Gastrocnemius medialis (tissue), 4 donors: ENCODE results near the gene PPP1R7. TPM values are rescaled to one million over a fixed set of nuclear protein-coding genes. Genes with fewer than 3 reads are reported as not detected.

Experiments used
- ATAC-seq, 2 donors: fragments of 150-250 bp; one replicate each; pipeline ENCODE4 v1.9.1; 2016
- DNase-seq, 2 donors: peaks; one replicate each; pipeline ENCODE4 v3.0.0-alpha.2; 2019
- H3K27ac ChIP-seq, 4 donors: fragments of 200-600 bp; sonication (generic); 1 replicate in 1 of 4; 2 replicates in 3 of 4; pipeline ENCODE4 v1.5.1; 2016 to 2018; ENCODE audit warnings: mild to moderate bottlenecking in 2 of 4, moderate library complexity in 1 of 4
- H3K27me3 ChIP-seq, 3 donors: fragments of 200-600 bp; sonication (generic) in 2 of 3; 1 replicate in 1 of 3; 2 replicates in 2 of 3; pipeline versions ENCODE4 v1.5.1 to v1.6.0; 2016 to 2019; ENCODE audit warnings: mild to moderate bottlenecking in 1 of 3, moderate library complexity in 1 of 3
- H3K36me3 ChIP-seq, 2 donors: fragments of 200-600 bp; sonication (generic) in 1 of 2; one replicate each; pipeline ENCODE4 v1.5.1; 2017 to 2018
- H3K4me1 ChIP-seq, 2 donors: fragments of 200-600 bp; sonication (generic) in 1 of 2; one replicate each; pipeline ENCODE4 v1.5.1; 2016 to 2017; ENCODE audit warnings: mild to moderate bottlenecking in 2 of 2
- H3K4me3 ChIP-seq, 4 donors: fragments of 200-600 bp; sonication (generic) in 3 of 4; 1 replicate in 1 of 4; 2 replicates in 3 of 4; pipeline ENCODE4 v1.5.1; 2016 to 2019; ENCODE audit warnings: mild to moderate bottlenecking in 2 of 4
- H3K9me3 ChIP-seq, 3 donors: fragments of 200-600 bp; sonication (generic) in 2 of 3; 1 replicate in 1 of 3; 2 replicates in 2 of 3; pipeline ENCODE4 v1.5.1; 2016 to 2019
- CTCF ChIP-seq, 5 experiments: fragments of 450-650 bp in 3 of 5; fragments of 200-600 bp in 2 of 5; sonication (generic) in 2 of 5; IDR thresholded peaks in 4 of 5; conservative IDR thresholded peaks in 1 of 5; 1 replicate in 4 of 5; 2 replicates in 1 of 5; pipeline ENCODE4 v1.5.1; 2016 to 2019; ENCODE audit warnings: antibody characterized with exemption in 5 of 5, mild to moderate bottlenecking in 3 of 5, moderate library complexity in 3 of 5
- POLR2A ChIP-seq, 2 donors: fragments of 450-650 bp; IDR thresholded peaks; one replicate each; pipeline ENCODE4 v1.6.1; 2017; ENCODE audit warnings: antibody characterized with exemption in 2 of 2, mild to moderate bottlenecking in 2 of 2, moderate library complexity in 2 of 2
- in situ Hi-C, 4 donors: fragments of 200-750 bp; cut with MboI; loops; one replicate each; pipeline versions ENCODE4 v1.15.0 to v1.8.0; 2017; ENCODE audit warnings: low sequenced_read_pairs in 4 of 4
- intact Hi-C: fragments of 100-400 bp; cut with DNase I; formaldehyde crosslinking; loops from one replicate; pipeline ENCODE4 v1.15.1; 2023; ENCODE audit warnings: low total_unique reads
- total RNA-seq, 4 donors: library from RNA; depleted of rRNA; stranded (reverse); fragments of >200 nt; gene quantifications; one replicate each; pipeline versions ENCODE4 v1.1.0 to v1.2.3, GENCODE V29; 2016

PPP1R7 gene
- total RNA-seq, 4 donors from 2014 or later = 58.6 to 87.8 (median 67.2) TPM

- H3K36me3 ChIP-seq = peaks cover 0 to 36% of the 10 kb centered on the region in 2 donors
- TF ChIP-seq POLR2A (IDR thresholded peaks at IDR 0.05) (no peak), CTCF (IDR thresholded peaks at IDR 0.05 in 4 of 5, conservative IDR thresholded peaks at IDR 0.05 in 1 of 5) (no peak)
- in situ Hi-C loops = no loop called here
Observed at GRCh38 chr2:241182126-241182525, 31.9 kb downstream of the PPP1R7 start.

GRCh38 chr2:241182531-241183133 is 32.4 kb downstream of the PPP1R7 start:
- intact Hi-C loops (no loop called here), in situ Hi-C loops (no loop called here)
- ATAC-seq = no peak
- Histone ChIP-seq H3K27me3 (no peaks in the 10 kb centered on the region), H3K4me3 (no peak overlapping the region), H3K36me3 (peaks cover 0 to 31% of the 10 kb centered on the region in 2 donors), H3K27ac (no peak overlapping the region), H3K4me1 (no peaks in the 10 kb centered on the region), H3K9me3 (no peaks in the 10 kb centered on the region)
- TF ChIP-seq CTCF (IDR thresholded peaks at IDR 0.05 in 4 of 5, conservative IDR thresholded peaks at IDR 0.05 in 1 of 5) (no peak), POLR2A (IDR thresholded peaks at IDR 0.05) (no peak)
- DNase-seq = no peak

More at GRCh38 chr2:241182126-241182525, 31.9 kb downstream of the PPP1R7 start:
- no peak for ATAC-seq
- H3K4me3 ChIP-seq = no peak overlapping the region
- no peaks in the 10 kb centered on the region for H3K9me3 ChIP-seq
- no peaks in the 10 kb centered on the region for H3K27me3 ChIP-seq
- H3K4me1 ChIP-seq = no peaks in the 10 kb centered on the region
- no peak overlapping the region for H3K27ac ChIP-seq
- intact Hi-C loops = no loop called here
- DNase-seq = no peak

- H3K27me3 ChIP-seq = no peaks in the 10 kb centered on the region
- DNase-seq = no peak
- no peak overlapping the region for H3K27ac ChIP-seq
- peaks cover 0 to 27% of the 10 kb centered on the region in 2 donors for H3K36me3 ChIP-seq
- in situ Hi-C loops = no loop called here
- TF ChIP-seq CTCF (IDR thresholded peaks at IDR 0.05 in 4 of 5, conservative IDR thresholded peaks at IDR 0.05 in 1 of 5) = no peak
- TF ChIP-seq POLR2A (IDR thresholded peaks at IDR 0.05) = no peak
- no peaks in the 10 kb centered on the region for H3K9me3 ChIP-seq
- no peak overlapping the region for H3K4me3 ChIP-seq
- H3K4me1 ChIP-seq = no peaks in the 10 kb centered on the region
- ATAC-seq = no peak
- intact Hi-C loops = no loop called here
Observed at GRCh38 chr2:241183221-241183620, 33.0 kb downstream of the PPP1R7 start.

- in situ Hi-C loops (no loop called here), intact Hi-C loops (no loop called here)
- DNase-seq (no peak), ATAC-seq (no peak)
- no peaks in the 10 kb centered on the region for H3K9me3 ChIP-seq
- no peaks in the 10 kb centered on the region for H3K27me3 ChIP-seq
- no peaks in the 10 kb centered on the region for H3K4me1 ChIP-seq
- TF ChIP-seq POLR2A (IDR thresholded peaks at IDR 0.05) = no peak
- TF ChIP-seq CTCF (IDR thresholded peaks at IDR 0.05 in 4 of 5, conservative IDR thresholded peaks at IDR 0.05 in 1 of 5) = no peak
- peaks cover 0 to 14% of the 10 kb centered on the region in 2 donors for H3K36me3 ChIP-seq
- H3K4me3 ChIP-seq = no peak overlapping the region
- H3K27ac ChIP-seq = no peak overlapping the region
Observed at GRCh38 chr2:241184901-241185300, 34.6 kb downstream of the PPP1R7 start.

GRCh38 chr2:241185961-241186360 is 35.7 kb downstream of the PPP1R7 start:
- TF ChIP-seq CTCF (IDR thresholded peaks at IDR 0.05 in 4 of 5, conservative IDR thresholded peaks at IDR 0.05 in 1 of 5) (no peak), POLR2A (IDR thresholded peaks at IDR 0.05) (no peak)
- no peak for DNase-seq
- intact Hi-C loops (no loop called here), in situ Hi-C loops (no loop called here)
- Histone ChIP-seq H3K36me3 (peaks cover 0 to 12% of the 10 kb centered on the region in 2 donors), H3K9me3 (no peaks in the 10 kb centered on the region), H3K27me3 (no peaks in the 10 kb centered on the region), H3K27ac (no peak overlapping the region), H3K4me1 (no peaks in the 10 kb centered on the region), H3K4me3 (no peak overlapping the region)
- no peak for ATAC-seq
